BJ (cell line): ENCODE data around the gene SERPINE1. TPM values are rescaled to one million over a fixed set of nuclear protein-coding genes. Genes with fewer than 3 reads are reported as not detected.
A peak's percentile ranks its signal among the peaks of the same experiment; 100 is the strongest.

Experiments used
- CTCF ChIA-PET: fragments of 350-600 bp; formaldehyde crosslinking; extraction: SDS; loops from one replicate; lab custom pipeline; 2021; ENCODE audit warnings: antibody characterized with exemption, inconsistent platforms; lab: Yijun Ruan, JAX
- POLR2A ChIA-PET: fragments of 300-600 bp; sonication (Branson Sonifier 250); formaldehyde crosslinking; extraction: SDS; loops from one replicate; lab custom pipeline; 2021; ENCODE audit warnings: antibody characterized with exemption; lab: Charles Lee
- DNase-seq: peaks from one replicate; pipeline ENCODE4 v3.0.0-alpha.2; 2011; ENCODE audit warnings: low read depth
- H3K27me3 ChIP-seq: 2 replicates; pipeline ENCODE4 v1.6.0; 2011; ENCODE audit warnings: low read length; ENCODE audit not compliant: control insufficient read depth, insufficient read depth
- H3K36me3 ChIP-seq: 2 replicates; pipeline ENCODE4 v1.5.1; 2011; ENCODE audit warnings: low read length; ENCODE audit not compliant: control insufficient read depth, insufficient read depth
- H3K4me3 ChIP-seq: 2 replicates; pipeline ENCODE4 v1.5.1; 2011; ENCODE audit warnings: low read depth, mild to moderate bottlenecking, control low read depth, low read length
- CTCF ChIP-seq: IDR thresholded peaks from 2 replicates; pipeline ENCODE4 v1.5.1; 2011; ENCODE audit warnings: low read depth, mild to moderate bottlenecking, control low read depth, inconsistent platforms, low read length, moderate library complexity; ENCODE audit not compliant: insufficient read depth
- polyA minus RNA-seq: library from RNA; depleted of rRNA, polyadenylated mRNA; stranded (reverse); fragments of >200 nt; gene quantifications from 2 replicates; pipeline ENCODE4 v1.2.3, GENCODE V29; 2011; rRNA and poly(A)+ RNA removed
- polyA plus RNA-seq: library from polyadenylated mRNA; depleted of rRNA; stranded (reverse); fragments of >200 nt; gene quantifications from 2 replicates; pipeline ENCODE4 v1.2.3, GENCODE V29; 2011; rRNA removed

Gene SERPINE1
- 1,118 and 1,433 TPM in 2 replicates for polyA plus RNA-seq
- 651 and 1,176 TPM in 2 replicates for polyA minus RNA-seq

GRCh38 chr7:101126651-101127459 is at the start of gene SERPINE1:
Gene SERPINE1, plus strand, starts transcription at chr7:101127104. Its CDS starts 1,290 bp downstream, at chr7:101128394.
- peak within 1 kb of the TSS; percentile 63 for H3K4me3 ChIP-seq
- DNase-seq: peak; percentile 95
- TF ChIP-seq CTCF: peak; percentile 33
- POLR2A ChIA-PET: interaction anchor here (0.5 to 2.0 kb wide), 5 partner anchors 9 to 231 kb away, joined by 3 to 20 read pairs (median 5); partner anchors contain the start of gene ACHE
- no peaks in the 10 kb centered on the region for H3K27me3 ChIP-seq
- CTCF ChIA-PET: interaction anchor here (0.6 to 4.3 kb wide), 8 partner anchors 10 to 66 kb away, joined by 3 to 27 read pairs (median 4); partner anchors contain the start of gene TRIM56
- peaks cover 8% of the 10 kb centered on the region for H3K36me3 ChIP-seq

- H3K36me3 ChIP-seq: no peaks in the 10 kb centered on the region
- H3K27me3 ChIP-seq: no peaks in the 10 kb centered on the region; the same call in 1 of the 2 replicates
- no peak for DNase-seq
- TF ChIP-seq CTCF: peak; percentile 98
- ChIA-PET CTCF (interaction anchor here (0.5 to 2.3 kb wide), 29 partner anchors 9 to 205 kb away, joined by 3 to 22 read pairs (median 4); partner anchors contain the start of genes ACHE, MUC17 and UFSP1), POLR2A (no interaction called here)
- H3K4me3 ChIP-seq: no peak overlapping the region
Measured at GRCh38 chr7:101077303-101078086, 49.4 kb upstream of the SERPINE1 start.

GRCh38 chr7:101081432-101081831 is 45.5 kb upstream of the SERPINE1 start:
- ChIA-PET POLR2A (no interaction called here), CTCF (interaction anchor here (1.6 to 1.8 kb wide), 2 partner anchors 23 to 188 kb away, joined by 4 to 8 read pairs; no protein-coding TSS in a partner anchor)
- no peak for TF ChIP-seq CTCF
- no peak for DNase-seq
- H3K27me3 ChIP-seq: no peaks in the 10 kb centered on the region
- H3K4me3 ChIP-seq: no peak overlapping the region
- no peaks in the 10 kb centered on the region for H3K36me3 ChIP-seq

GRCh38 chr7:101084865-101085161 is 42.1 kb upstream of the SERPINE1 start:
- CTCF ChIA-PET: interaction anchor here (0.9 to 4.2 kb wide), 11 partner anchors 9 to 190 kb away, joined by 3 to 16 read pairs (median 5); partner anchors contain the start of genes ACHE and SERPINE1
- H3K4me3 ChIP-seq: peak overlapping the region; percentile 95
- POLR2A ChIA-PET: interaction anchor here (0.6 to 1.4 kb wide), 3 partner anchors 37 to 89 kb away, joined by 3 to 5 read pairs (median 3); no protein-coding TSS in a partner anchor
- H3K27me3 ChIP-seq: no peaks in the 10 kb centered on the region
- DNase-seq: no peak
- H3K36me3 ChIP-seq: peaks cover 28% of the 10 kb centered on the region
- no peak for TF ChIP-seq CTCF
